ENCODE measurements around the gene DNASE1L1. TPM values are rescaled to one million over a fixed set of nuclear protein-coding genes. Genes with fewer than 3 reads are reported as not detected.

The DNASE1L1 gene
- total and polyA plus RNA-seq, 2 of the 13 experiments (the other 11 are each of a cell fraction or from before 2014, with no cell fraction given) = 4.7 to 12.3 TPM

- TF ChIP-seq ZNF318 (CRISPR knock-in tag; IDR thresholded peaks at IDR 0.05) = peak; percentile 67; the same call in 1 of the 2 replicates
- TF ChIP-seq ARNT2 (CRISPR knock-in tag; IDR thresholded peaks at IDR 0.05; ENCODE audit: low read depth) = no peak
- TF ChIP-seq FOSL1 (CRISPR knock-in tag; IDR thresholded peaks at IDR 0.05; ENCODE audit: borderline replicate concordance) = no peak
- no peak for TF ChIP-seq KIAA2018 (CRISPR knock-in tag; IDR thresholded peaks at IDR 0.05; ENCODE audit: borderline replicate concordance)
- TF ChIP-seq FOXM1 (CRISPR knock-in tag; IDR thresholded peaks at IDR 0.05) = no peak
- no peak for TF ChIP-seq ZBTB39 (CRISPR knock-in tag; IDR thresholded peaks at IDR 0.05)
- TF ChIP-seq HNF4A (CRISPR knock-in tag; IDR thresholded peaks at IDR 0.05) = peak; percentile 64
Observed at GRCh38 chrX:154401045-154401799, 7.8 kb downstream of the DNASE1L1 start (continued).

Measured in HepG2 (cell line).